Measurements from ENCODE around the gene CPNE9. TPM values are rescaled to one million over a fixed set of nuclear protein-coding genes. Genes with fewer than 3 reads are reported as not detected.

The CPNE9 gene
- total RNA-seq, 1 experiment from 2014 or later: not detected

DNA sequence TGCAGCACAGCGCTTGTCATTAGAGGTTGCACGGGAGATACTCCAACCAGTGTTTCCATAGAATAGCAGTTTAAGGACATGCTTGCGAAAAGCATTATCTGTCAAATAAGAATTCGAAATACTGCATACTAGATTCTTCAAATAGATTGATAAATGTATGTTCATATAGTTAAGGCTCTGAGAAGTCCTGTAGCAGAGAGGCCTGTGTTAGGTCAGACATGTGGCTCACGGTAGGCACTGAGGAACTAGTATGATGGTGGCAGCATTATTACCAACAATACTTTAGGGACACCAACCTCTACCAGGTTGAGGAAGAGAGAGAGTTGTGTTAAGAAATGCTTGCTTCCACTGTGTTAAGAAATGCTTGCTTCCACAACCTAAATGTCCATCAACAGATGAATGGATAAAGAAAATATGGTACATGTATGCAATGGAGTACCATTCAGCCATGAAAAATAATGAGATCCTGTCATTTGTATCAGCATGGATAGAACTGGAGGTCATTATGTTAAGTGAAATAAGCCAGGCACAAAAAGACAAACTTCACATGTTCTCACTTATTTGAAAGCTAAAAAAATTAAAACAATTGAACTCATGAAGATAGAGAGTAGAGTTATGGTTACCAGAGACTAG lies 39.4 kb upstream of the CPNE9 start:
- Mint-ChIP-seq H3K27me3 (ENCODE audit: insufficient read depth, unreplicated experiment) (no peaks in the 10 kb centered on the region), H3K9me3 (ENCODE audit: unreplicated experiment) (no peaks in the 10 kb centered on the region), H3K4me1 (ENCODE audit: low read depth, unreplicated experiment) (no peaks in the 10 kb centered on the region), H3K27ac (ENCODE audit: unreplicated experiment) (no peak overlapping the region), H3K4me3 (ENCODE audit: unreplicated experiment) (no peak overlapping the region), H3K36me3 (ENCODE audit: insufficient read depth, unreplicated experiment) (peaks cover 41% of the 10 kb centered on the region)
- no TSS peak for BruUV-seq (replicated peaks)
- H3K9me3 ChIP-seq: no peaks in the 10 kb centered on the region
- TF ChIP-seq, protein P1, sequence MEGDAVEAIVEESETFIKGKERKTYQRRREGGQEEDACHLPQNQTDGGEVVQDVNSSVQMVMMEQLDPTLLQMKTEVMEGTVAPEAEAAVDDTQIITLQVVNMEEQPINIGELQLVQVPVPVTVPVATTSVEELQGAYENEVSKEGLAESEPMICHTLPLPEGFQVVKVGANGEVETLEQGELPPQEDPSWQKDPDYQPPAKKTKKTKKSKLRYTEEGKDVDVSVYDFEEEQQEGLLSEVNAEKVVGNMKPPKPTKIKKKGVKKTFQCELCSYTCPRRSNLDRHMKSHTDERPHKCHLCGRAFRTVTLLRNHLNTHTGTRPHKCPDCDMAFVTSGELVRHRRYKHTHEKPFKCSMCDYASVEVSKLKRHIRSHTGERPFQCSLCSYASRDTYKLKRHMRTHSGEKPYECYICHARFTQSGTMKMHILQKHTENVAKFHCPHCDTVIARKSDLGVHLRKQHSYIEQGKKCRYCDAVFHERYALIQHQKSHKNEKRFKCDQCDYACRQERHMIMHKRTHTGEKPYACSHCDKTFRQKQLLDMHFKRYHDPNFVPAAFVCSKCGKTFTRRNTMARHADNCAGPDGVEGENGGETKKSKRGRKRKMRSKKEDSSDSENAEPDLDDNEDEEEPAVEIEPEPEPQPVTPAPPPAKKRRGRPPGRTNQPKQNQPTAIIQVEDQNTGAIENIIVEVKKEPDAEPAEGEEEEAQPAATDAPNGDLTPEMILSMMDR (IDR thresholded peaks at IDR 0.05; ENCODE audit: insufficient read depth in 1 of 2, low read depth in 1 of 2, low read length in 1 of 2, severe bottlenecking in 1 of 2, unreplicated experiment in 1 of 2): no peak
- no peaks in the 10 kb centered on the region for H3K36me3 ChIP-seq (ENCODE audit: control insufficient read depth, insufficient read depth, low read length)
- ChIA-PET POLR2A (no interaction called here), CTCF (no interaction called here)
- DNase-seq: no peak
- intact Hi-C loops (cut with micrococcal nuclease; ENCODE audit: unreplicated experiment): no loop called here
- no peak overlapping the region for H3K4me3 ChIP-seq (ENCODE audit: low read depth, low read length)
- H3K4me1 ChIP-seq: no peaks in the 10 kb centered on the region
- H3K27me3 ChIP-seq (replicated peaks; ENCODE audit: control insufficient read depth, insufficient read depth, low read length): no peaks in the 10 kb centered on the region

GRCh38 chr3:9666704-9667445 lies 36.8 kb upstream of the CPNE9 start:
- Histone ChIP-seq H3K4me3 (ENCODE audit: low read depth, low read length) (no peak overlapping the region), H3K4me1 (no peaks in the 10 kb centered on the region), H3K9me3 (no peaks in the 10 kb centered on the region), H3K36me3 (ENCODE audit: control insufficient read depth, insufficient read depth, low read length) (peaks cover 3% of the 10 kb centered on the region), H3K27me3 (replicated peaks; ENCODE audit: control insufficient read depth, insufficient read depth, low read length) (no peaks in the 10 kb centered on the region)
- Mint-ChIP-seq H3K27ac (ENCODE audit: unreplicated experiment) (no peak overlapping the region), H3K4me1 (ENCODE audit: low read depth, unreplicated experiment) (no peaks in the 10 kb centered on the region), H3K27me3 (ENCODE audit: insufficient read depth, unreplicated experiment) (no peaks in the 10 kb centered on the region), H3K9me3 (ENCODE audit: unreplicated experiment) (no peaks in the 10 kb centered on the region), H3K4me3 (ENCODE audit: unreplicated experiment) (no peak overlapping the region), H3K36me3 (ENCODE audit: insufficient read depth, unreplicated experiment) (peaks cover 45% of the 10 kb centered on the region)
- intact Hi-C loops (cut with micrococcal nuclease; ENCODE audit: unreplicated experiment): no loop called here
- ChIA-PET POLR2A (no interaction called here), CTCF (no interaction called here)
- TF ChIP-seq, protein P1 (IDR thresholded peaks at IDR 0.05; ENCODE audit: insufficient read depth in 1 of 2, low read depth in 1 of 2, low read length in 1 of 2, severe bottlenecking in 1 of 2, unreplicated experiment in 1 of 2): no peak
- no peak for DNase-seq
- BruUV-seq (replicated peaks): no TSS peak

GRCh38 chr3:9669277-9669676 lies 34.4 kb upstream of the CPNE9 start:
- DNase-seq: no peak
- no peak overlapping the region for H3K4me3 Mint-ChIP-seq (ENCODE audit: unreplicated experiment)
- intact Hi-C loops (cut with micrococcal nuclease; ENCODE audit: unreplicated experiment): no loop called here
- H3K27me3 ChIP-seq (replicated peaks; ENCODE audit: control insufficient read depth, insufficient read depth, low read length): no peaks in the 10 kb centered on the region
- POLR2A ChIA-PET: no interaction called here
- CTCF ChIA-PET: no interaction called here
- no peaks in the 10 kb centered on the region for H3K4me1 ChIP-seq
- no peaks in the 10 kb centered on the region for H3K9me3 Mint-ChIP-seq (ENCODE audit: unreplicated experiment)
- H3K36me3 Mint-ChIP-seq (ENCODE audit: insufficient read depth, unreplicated experiment): peaks cover 33% of the 10 kb centered on the region
- TF ChIP-seq, protein P1 (IDR thresholded peaks at IDR 0.05; ENCODE audit: insufficient read depth in 1 of 2, low read depth in 1 of 2, low read length in 1 of 2, severe bottlenecking in 1 of 2, unreplicated experiment in 1 of 2): no peak
- peak overlapping the region; percentile 29 for H3K27ac Mint-ChIP-seq (ENCODE audit: unreplicated experiment)
- no peaks in the 10 kb centered on the region for H3K9me3 ChIP-seq
- no TSS peak for BruUV-seq (replicated peaks)
- H3K27me3 Mint-ChIP-seq (ENCODE audit: insufficient read depth, unreplicated experiment): no peaks in the 10 kb centered on the region
- H3K36me3 ChIP-seq (ENCODE audit: control insufficient read depth, insufficient read depth, low read length): peaks cover 3% of the 10 kb centered on the region
- no peaks in the 10 kb centered on the region for H3K4me1 Mint-ChIP-seq (ENCODE audit: low read depth, unreplicated experiment)
- H3K4me3 ChIP-seq (ENCODE audit: low read depth, low read length): no peak overlapping the region
